Peyer's patch (tissue), 4 donors: ENCODE results near the gene PVR. TPM values are rescaled to one million over a fixed set of nuclear protein-coding genes. Genes with fewer than 3 reads are reported as not detected.

Experiments
- DNase-seq, 3 donors: peaks; one replicate each; pipeline ENCODE4 v3.0.0-alpha.2; 2017 to 2019
- H3K27ac ChIP-seq, 4 donors: fragments of 200-600 bp; sonication (generic); one replicate each; pipeline ENCODE4 v1.5.1; 2016 to 2019
- H3K27me3 ChIP-seq, 2 donors: fragments of 200-600 bp; sonication (generic); one replicate each; pipeline ENCODE4 v1.5.1; 2019
- H3K36me3 ChIP-seq, 3 donors: fragments of 200-600 bp; sonication (generic); one replicate each; pipeline ENCODE4 v1.5.1; 2016 to 2019
- H3K4me1 ChIP-seq, 4 donors: fragments of 200-600 bp; sonication (generic); one replicate each; pipeline ENCODE4 v1.5.1; 2016 to 2019
- H3K4me3 ChIP-seq, 4 donors: fragments of 200-600 bp; sonication (generic); 1 replicate in 3 of 4; 2 replicates in 1 of 4; pipeline ENCODE4 v1.5.1; 2016 to 2019; ENCODE audit warnings: mild to moderate bottlenecking in 1 of 4
- H3K9me3 ChIP-seq, 4 donors: fragments of 200-600 bp; sonication (generic); one replicate each; pipeline ENCODE4 v1.5.1; 2016 to 2019; ENCODE audit warnings: mild to moderate bottlenecking in 1 of 4
- POLR2A ChIP-seq, 2 donors: fragments of 450-650 bp; IDR thresholded peaks; one replicate each; pipeline ENCODE4 v1.5.1; 2017; ENCODE audit warnings: antibody characterized with exemption in 2 of 2, mild to moderate bottlenecking in 2 of 2, moderate library complexity in 2 of 2
- total RNA-seq, 4 donors: library from RNA; depleted of rRNA; stranded (reverse); fragments of >200 nt; gene quantifications; one replicate each; pipeline ENCODE4 v1.1.0, GENCODE V29; 2016
- TF ChIP-seq, protein P1 (sequence below), 6 experiments: fragments of 450-650 bp in 4 of 6; fragments of 200-600 bp in 2 of 6; sonication (generic) in 1 of 6; IDR thresholded peaks; one replicate each; pipeline ENCODE4 v1.5.1; 2017 to 2019; ENCODE audit warnings: antibody characterized with exemption in 6 of 6, mild to moderate bottlenecking in 3 of 6, moderate library complexity in 1 of 6

The PVR gene, protein sequence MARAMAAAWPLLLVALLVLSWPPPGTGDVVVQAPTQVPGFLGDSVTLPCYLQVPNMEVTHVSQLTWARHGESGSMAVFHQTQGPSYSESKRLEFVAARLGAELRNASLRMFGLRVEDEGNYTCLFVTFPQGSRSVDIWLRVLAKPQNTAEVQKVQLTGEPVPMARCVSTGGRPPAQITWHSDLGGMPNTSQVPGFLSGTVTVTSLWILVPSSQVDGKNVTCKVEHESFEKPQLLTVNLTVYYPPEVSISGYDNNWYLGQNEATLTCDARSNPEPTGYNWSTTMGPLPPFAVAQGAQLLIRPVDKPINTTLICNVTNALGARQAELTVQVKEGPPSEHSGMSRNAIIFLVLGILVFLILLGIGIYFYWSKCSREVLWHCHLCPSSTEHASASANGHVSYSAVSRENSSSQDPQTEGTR
- total RNA-seq: 10 to 100 TPM; 21.7 to 49.3 (median 40.0) TPM

DNA sequence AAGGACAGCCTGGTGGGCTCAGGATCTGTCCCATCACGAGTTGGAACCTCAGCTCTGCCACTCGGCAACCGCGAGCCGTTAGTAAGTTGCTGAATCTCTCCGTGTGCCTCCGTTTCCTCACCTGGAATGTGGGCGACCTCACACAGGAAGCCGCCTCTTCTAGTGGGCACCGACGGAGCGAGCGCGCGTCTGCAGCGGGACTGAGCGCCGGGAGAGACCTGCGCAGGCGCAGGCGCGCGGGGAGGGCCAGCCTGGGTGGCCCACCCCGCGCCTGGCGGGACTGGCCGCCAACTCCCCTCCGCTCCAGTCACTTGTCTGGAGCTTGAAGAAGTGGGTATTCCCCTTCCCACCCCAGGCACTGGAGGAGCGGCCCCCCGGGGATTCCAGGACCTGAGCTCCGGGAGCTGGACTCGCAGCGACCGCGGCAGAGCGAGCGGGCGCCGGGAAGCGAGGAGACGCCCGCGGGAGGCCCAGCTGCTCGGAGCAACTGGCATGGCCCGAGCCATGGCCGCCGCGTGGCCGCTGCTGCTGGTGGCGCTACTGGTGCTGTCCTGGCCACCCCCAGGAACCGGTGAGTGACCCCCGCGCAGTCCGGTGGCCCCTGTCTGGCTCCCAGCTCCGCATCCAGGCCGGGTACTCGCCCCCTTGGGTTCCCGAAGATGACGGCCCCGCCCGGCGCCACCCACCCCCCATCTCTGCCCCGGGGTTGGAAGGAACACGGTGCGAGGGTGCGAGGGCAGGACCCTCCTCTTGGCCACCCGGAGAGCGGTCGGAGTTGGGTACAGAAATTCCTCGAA lies at the start of gene PVR:
Gene PVR (plus strand): TSS at position 306 of the 797 bp plus-strand sequence. CDS start 187 bp downstream, at position 493.
- H3K9me3 ChIP-seq: no peaks in the 10 kb centered on the region
- TF ChIP-seq POLR2A (IDR thresholded peaks at IDR 0.05): peak; percentile 49 to 66
- TF ChIP-seq, protein P1, sequence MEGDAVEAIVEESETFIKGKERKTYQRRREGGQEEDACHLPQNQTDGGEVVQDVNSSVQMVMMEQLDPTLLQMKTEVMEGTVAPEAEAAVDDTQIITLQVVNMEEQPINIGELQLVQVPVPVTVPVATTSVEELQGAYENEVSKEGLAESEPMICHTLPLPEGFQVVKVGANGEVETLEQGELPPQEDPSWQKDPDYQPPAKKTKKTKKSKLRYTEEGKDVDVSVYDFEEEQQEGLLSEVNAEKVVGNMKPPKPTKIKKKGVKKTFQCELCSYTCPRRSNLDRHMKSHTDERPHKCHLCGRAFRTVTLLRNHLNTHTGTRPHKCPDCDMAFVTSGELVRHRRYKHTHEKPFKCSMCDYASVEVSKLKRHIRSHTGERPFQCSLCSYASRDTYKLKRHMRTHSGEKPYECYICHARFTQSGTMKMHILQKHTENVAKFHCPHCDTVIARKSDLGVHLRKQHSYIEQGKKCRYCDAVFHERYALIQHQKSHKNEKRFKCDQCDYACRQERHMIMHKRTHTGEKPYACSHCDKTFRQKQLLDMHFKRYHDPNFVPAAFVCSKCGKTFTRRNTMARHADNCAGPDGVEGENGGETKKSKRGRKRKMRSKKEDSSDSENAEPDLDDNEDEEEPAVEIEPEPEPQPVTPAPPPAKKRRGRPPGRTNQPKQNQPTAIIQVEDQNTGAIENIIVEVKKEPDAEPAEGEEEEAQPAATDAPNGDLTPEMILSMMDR (IDR thresholded peaks at IDR 0.05): peak in 1 of 6 experiments; percentile 13
- H3K4me3 ChIP-seq: peak within 1 kb of the TSS; percentile 40 to 88 (median 70)
- H3K27me3 ChIP-seq: no peaks in the 10 kb centered on the region
- H3K4me1 ChIP-seq: peaks cover 0 to 18% (median 4%) of the 10 kb centered on the region in 4 donors
- DNase-seq: peak in 2 of 3 donors; percentile 75 to 83
- H3K36me3 ChIP-seq: peaks cover 0 to 21% (median 0%) of the 10 kb centered on the region in 3 donors
- H3K27ac ChIP-seq: peak within 1 kb of the TSS; percentile 52 to 86 (median 76)

DNA sequence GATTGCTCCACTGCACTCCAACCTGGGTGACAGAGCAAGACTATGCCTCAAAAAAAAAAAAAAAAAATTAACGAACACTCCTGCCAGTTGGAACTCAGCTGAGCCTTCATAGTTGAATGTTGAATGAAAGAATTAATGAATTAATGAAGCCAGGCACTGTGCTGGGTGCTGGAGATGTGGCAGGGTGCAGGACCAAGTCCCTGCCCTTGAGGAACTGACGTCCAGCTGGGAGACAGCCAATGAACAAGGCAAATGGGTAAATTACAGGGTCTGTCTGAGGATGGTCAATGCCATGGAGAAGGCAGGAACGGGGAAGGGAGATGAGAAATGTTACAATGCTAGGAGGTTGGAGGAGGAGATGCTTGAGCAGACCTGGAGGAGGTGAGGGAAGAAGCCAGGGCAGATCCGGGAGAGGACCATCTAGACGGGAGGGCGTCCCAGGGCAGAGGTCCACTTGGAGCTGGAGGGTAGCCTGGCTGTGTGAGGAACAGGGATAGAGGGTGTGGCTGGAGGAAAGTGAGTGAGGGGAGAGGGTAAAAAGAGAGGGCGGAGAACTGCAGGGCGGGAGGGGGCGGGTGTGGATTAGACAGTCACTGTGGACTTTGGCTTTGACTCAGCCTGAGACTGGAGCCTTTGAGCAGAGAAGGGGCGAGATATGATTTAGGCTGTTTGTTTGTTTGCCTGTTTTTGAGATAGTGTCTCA lies 47.1 kb upstream of the PVR start:
- DNase-seq: peak in 2 of 3 donors; percentile 76 to 81
- peak overlapping the region in 2 of 4 donors; percentile 73 to 83 for H3K27ac ChIP-seq

DNA sequence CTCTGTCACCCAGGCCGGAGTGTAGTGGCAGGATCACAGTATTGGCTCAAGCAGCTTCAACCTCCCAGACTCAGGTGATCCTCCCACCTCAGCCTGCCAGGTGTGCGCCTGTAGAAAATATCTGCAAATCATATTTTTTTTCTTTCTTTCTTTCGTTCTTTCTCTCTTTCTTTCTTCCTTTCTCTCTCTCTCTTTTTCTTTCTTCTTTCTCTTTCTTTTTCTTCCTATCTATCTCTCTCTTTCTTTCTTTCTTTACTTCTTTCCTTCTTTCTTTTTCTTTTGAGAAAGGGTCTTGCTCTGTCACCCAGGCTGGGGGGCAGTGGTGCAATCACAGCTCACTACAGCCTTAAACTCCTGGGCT lies 46.6 kb upstream of the PVR start:
- H3K4me1 ChIP-seq: peaks cover 0 to 26% (median 4%) of the 10 kb centered on the region in 4 donors
- no peaks in the 10 kb centered on the region for H3K9me3 ChIP-seq
- no peak for DNase-seq
- H3K27me3 ChIP-seq: no peaks in the 10 kb centered on the region
- peak overlapping the region in 2 of 4 donors; percentile 73 to 83 for H3K27ac ChIP-seq
- H3K4me3 ChIP-seq: peak overlapping the region in 1 of 4 donors; percentile 23
- TF ChIP-seq POLR2A (IDR thresholded peaks at IDR 0.05): no peak
- TF ChIP-seq, protein P1 (IDR thresholded peaks at IDR 0.05): no peak
- no peaks in the 10 kb centered on the region for H3K36me3 ChIP-seq

More for the DNA sequence above, 47.1 kb upstream of the PVR start:
- Histone ChIP-seq H3K4me1 (peaks cover 0 to 23% (median 2%) of the 10 kb centered on the region in 4 donors), H3K36me3 (no peaks in the 10 kb centered on the region), H3K4me3 (no peak overlapping the region), H3K27me3 (no peaks in the 10 kb centered on the region), H3K9me3 (no peaks in the 10 kb centered on the region)
- no peak for TF ChIP-seq POLR2A (IDR thresholded peaks at IDR 0.05)
- TF ChIP-seq, protein P1 (IDR thresholded peaks at IDR 0.05): no peak

DNA sequence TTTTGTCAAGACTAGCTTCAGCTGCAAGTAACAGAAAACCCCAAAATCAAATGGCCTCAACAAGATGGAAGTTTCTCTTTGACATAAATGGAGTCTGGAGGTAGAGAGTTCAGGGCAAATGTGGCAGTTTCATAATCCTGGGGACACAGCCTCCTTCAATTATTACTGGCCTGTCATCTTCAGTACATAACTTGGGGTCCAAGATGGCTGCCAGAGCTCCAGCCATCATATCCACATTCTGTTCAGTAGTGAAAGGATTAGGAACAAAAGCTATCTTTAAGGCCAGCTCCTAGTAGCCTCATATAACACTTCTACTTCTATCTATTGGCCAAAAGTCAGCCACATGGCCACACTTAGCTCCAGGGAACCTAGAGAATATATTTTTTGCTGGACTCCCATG lies 45.4 kb upstream of the PVR start:
- peak overlapping the region in 3 of 4 donors; percentile 28 to 90 (median 84) for H3K27ac ChIP-seq
- H3K9me3 ChIP-seq: no peaks in the 10 kb centered on the region
- H3K27me3 ChIP-seq: no peaks in the 10 kb centered on the region
- no peaks in the 10 kb centered on the region for H3K36me3 ChIP-seq
- TF ChIP-seq, protein P1 (IDR thresholded peaks at IDR 0.05): no peak
- no peak for TF ChIP-seq POLR2A (IDR thresholded peaks at IDR 0.05)
- peaks cover 0 to 26% (median 4%) of the 10 kb centered on the region in 4 donors for H3K4me1 ChIP-seq
- no peak for DNase-seq
- H3K4me3 ChIP-seq: no peak overlapping the region

DNA sequence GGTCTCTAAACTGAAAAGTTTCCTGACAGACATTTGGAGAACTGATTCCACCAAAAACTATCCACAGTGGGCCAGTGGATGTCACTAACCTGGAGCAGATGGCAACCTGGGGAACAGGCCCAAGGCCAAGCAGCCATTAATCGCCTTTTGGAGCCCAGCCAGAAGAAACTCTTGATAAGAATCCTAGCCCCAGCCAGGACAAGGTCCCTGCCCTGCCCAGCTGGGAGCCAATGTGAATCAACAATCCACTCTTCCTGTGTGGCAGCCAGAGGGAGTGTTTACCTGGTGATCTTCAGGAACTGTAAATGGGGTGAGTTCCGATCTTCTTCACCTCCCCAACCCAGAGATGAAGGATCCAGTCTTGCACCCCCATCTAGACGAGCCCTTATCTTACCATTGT lies 44.8 kb upstream of the PVR start:
- peak in 2 of 3 donors; percentile 81 to 91 for DNase-seq
- Histone ChIP-seq H3K36me3 (no peaks in the 10 kb centered on the region), H3K4me1 (peaks cover 0 to 26% (median 4%) of the 10 kb centered on the region in 4 donors), H3K27ac (peak overlapping the region in 3 of 4 donors; percentile 67 to 90 (median 84)), H3K27me3 (no peaks in the 10 kb centered on the region), H3K4me3 (peak overlapping the region in 1 of 4 donors; percentile 14), H3K9me3 (no peaks in the 10 kb centered on the region)
- TF ChIP-seq, protein P1 (IDR thresholded peaks at IDR 0.05): peak in 3 of 6 experiments; percentile 38 to 65 (median 60)
- TF ChIP-seq POLR2A (IDR thresholded peaks at IDR 0.05): no peak
